OCI-LY3 (cell line): ENCODE data around the gene PNPLA3.

Source experiments
- H2AFZ ChIP-seq: fragments of 200-600, 300-600 bp; shearing (Covaris generic); 2 replicates; pipeline ENCODE4 v1.6.0; 2014; ENCODE audit warnings: antibody characterized with exemption, low read depth, low read length
- H3K27ac ChIP-seq: fragments of 200-600, 300-600 bp; sonication (generic); 2 replicates; pipeline ENCODE4 v1.5.1; 2014; ENCODE audit warnings: mild to moderate bottlenecking, low read length, moderate library complexity, mixed read lengths
- H3K27me3 ChIP-seq: fragments of 200-600, 300-600 bp; sonication (generic); 2 replicates; pipeline ENCODE4 v1.6.1; 2014; ENCODE audit warnings: low read depth, low read length, mixed read lengths
- H3K36me3 ChIP-seq: fragments of 200-600, 300-600 bp; sonication (generic); replicated peaks from 2 replicates; pipeline ENCODE3; 2014; ENCODE audit warnings: low read depth, low read length, mixed read lengths
- H3K4me1 ChIP-seq: fragments of 300-600, 200-600 bp; sonication (generic); 2 replicates; pipeline ENCODE4 v1.6.1; 2014; ENCODE audit warnings: low read length, mixed read lengths
- H3K4me2 ChIP-seq: fragments of 200-600, 300-600 bp; sonication (generic); 2 replicates; pipeline ENCODE4 v1.6.1; 2014; ENCODE audit warnings: low read length, mixed read lengths
- H3K4me3 ChIP-seq: fragments of 300-600, 200-600 bp; sonication (generic); 2 replicates; pipeline ENCODE4 v1.5.1; 2014; ENCODE audit warnings: antibody characterized with exemption, mild to moderate bottlenecking, low read length, moderate library complexity
- H3K79me2 ChIP-seq: fragments of 300-600, 200-600 bp; shearing (Covaris generic); 2 replicates; pipeline ENCODE4 v1.6.1; 2014; ENCODE audit warnings: mild to moderate bottlenecking, low read length, mixed read lengths
- H3K9ac ChIP-seq: fragments of 300-600, 200-600 bp; shearing (Covaris generic); 2 replicates; pipeline ENCODE4 v1.6.0; 2014; ENCODE audit warnings: mild to moderate bottlenecking, low read length, moderate library complexity
- H3K9me3 ChIP-seq: fragments of 200-600, 300-600 bp; shearing (Covaris generic); 2 replicates; pipeline ENCODE4 v1.6.1; 2014; ENCODE audit warnings: low read length, mixed read lengths; ENCODE audit not compliant: insufficient read depth
- H4K20me1 ChIP-seq: fragments of 200-600, 300-600 bp; sonication (generic); 2 replicates; pipeline ENCODE4 v1.6.1; 2016; ENCODE audit warnings: low read length, mixed read lengths; ENCODE audit not compliant: insufficient read depth
- EZH2phosphoT487 ChIP-seq: fragments of 200-600 bp; shearing (Covaris generic); IDR thresholded peaks from 2 replicates; pipeline ENCODE4 v1.6.1; 2018; ENCODE audit warnings: antibody characterized with exemption, mixed run types, low read depth
- TF ChIP-seq, protein P1 (sequence below): fragments of 200-600, 300-600 bp; sonication (generic); IDR thresholded peaks from 2 replicates; pipeline ENCODE4 v1.5.1; 2014; ENCODE audit warnings: antibody characterized with exemption, low read length, low read depth

The PNPLA3 gene

DNA sequence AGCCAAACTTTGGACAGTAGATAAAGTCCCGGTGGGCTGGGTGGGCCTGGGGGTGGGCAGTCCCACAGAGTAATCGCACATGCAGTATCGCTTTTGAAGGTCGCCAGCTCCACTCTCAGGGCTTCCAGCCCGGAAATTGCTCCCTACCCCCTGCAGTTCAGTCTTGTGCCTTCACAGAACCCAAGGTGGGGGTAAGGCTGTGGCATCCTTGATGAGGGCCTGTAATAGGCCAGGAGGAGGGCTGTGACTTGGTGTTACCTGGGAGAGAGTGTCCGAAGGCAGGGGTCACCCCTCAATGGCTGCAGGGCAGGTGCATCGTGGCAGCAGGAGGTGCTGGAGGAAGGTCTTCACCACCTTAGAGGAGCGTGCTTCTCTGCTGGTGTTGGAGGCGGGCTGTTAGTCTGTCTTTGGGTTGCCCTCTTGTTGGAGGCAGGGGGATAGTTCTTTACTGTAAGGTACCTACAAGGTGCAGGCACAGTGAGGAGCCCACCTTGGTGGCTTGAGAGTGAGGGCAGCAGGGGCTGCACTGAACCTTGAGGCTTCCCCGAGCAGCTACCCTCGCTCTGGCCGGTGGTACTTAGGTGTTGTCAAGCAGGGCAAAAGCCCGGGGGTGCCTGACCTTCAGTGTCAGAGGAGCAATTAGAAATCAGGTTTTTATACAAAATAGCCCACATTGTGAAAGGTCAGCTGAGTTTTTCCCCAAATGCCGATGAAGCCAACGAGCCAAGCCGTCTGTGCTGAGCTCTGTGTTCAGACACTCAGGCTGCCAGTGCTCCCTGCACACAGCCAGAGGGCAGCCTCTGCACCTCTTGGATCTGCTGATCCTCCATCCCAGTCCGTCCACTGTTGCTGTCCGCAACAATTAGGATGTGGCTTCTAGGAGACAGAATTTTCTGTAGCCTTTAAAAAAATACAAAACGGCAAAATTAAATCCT, 53.5 kb downstream of the PNPLA3 start:
- Histone ChIP-seq H2AFZ (no peak overlapping the region), H3K36me3 (peaks cover 61% of the 10 kb centered on the region), H3K4me1 (no peaks in the 10 kb centered on the region), H3K27ac (no peak overlapping the region), H4K20me1 (no peaks in the 10 kb centered on the region), H3K4me3 (no peak overlapping the region), H3K9ac (no peak overlapping the region), H3K4me2 (no peak overlapping the region), H3K9me3 (no peaks in the 10 kb centered on the region), H3K27me3 (no peaks in the 10 kb centered on the region), H3K79me2 (no peaks in the 10 kb centered on the region)
- TF ChIP-seq, protein P1, sequence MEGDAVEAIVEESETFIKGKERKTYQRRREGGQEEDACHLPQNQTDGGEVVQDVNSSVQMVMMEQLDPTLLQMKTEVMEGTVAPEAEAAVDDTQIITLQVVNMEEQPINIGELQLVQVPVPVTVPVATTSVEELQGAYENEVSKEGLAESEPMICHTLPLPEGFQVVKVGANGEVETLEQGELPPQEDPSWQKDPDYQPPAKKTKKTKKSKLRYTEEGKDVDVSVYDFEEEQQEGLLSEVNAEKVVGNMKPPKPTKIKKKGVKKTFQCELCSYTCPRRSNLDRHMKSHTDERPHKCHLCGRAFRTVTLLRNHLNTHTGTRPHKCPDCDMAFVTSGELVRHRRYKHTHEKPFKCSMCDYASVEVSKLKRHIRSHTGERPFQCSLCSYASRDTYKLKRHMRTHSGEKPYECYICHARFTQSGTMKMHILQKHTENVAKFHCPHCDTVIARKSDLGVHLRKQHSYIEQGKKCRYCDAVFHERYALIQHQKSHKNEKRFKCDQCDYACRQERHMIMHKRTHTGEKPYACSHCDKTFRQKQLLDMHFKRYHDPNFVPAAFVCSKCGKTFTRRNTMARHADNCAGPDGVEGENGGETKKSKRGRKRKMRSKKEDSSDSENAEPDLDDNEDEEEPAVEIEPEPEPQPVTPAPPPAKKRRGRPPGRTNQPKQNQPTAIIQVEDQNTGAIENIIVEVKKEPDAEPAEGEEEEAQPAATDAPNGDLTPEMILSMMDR, result no peak

DNA sequence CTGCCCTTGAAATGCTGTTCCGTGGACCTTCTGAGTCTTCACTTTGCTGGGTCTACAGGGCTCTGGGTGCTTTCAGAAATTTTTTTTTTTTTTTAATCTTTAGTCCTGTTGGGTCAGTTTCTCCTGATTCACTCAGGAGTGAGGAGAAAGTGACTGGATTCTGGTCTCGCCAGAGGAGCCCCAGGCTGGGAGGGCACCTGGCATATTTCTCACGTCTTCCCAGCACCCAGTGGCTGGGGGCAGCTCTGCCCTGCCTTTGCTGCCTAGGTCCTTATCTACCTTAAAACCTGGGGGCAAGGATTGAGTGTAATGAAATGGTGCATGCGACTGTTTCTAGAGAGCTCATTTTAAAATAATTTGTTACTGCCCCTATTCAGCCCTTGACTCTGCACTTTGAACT, 55.0 kb downstream of the PNPLA3 start:
- H2AFZ ChIP-seq, result no peak overlapping the region
- no peaks in the 10 kb centered on the region for H3K27me3 ChIP-seq
- peaks cover 51% of the 10 kb centered on the region for H3K36me3 ChIP-seq
- no peaks in the 10 kb centered on the region for H3K79me2 ChIP-seq
- H4K20me1 ChIP-seq, result no peaks in the 10 kb centered on the region
- H3K9me3 ChIP-seq, result no peaks in the 10 kb centered on the region
- H3K27ac ChIP-seq, result no peak overlapping the region
- no peaks in the 10 kb centered on the region for H3K4me1 ChIP-seq
- H3K9ac ChIP-seq, result no peak overlapping the region
- H3K4me3 ChIP-seq, result no peak overlapping the region
- TF ChIP-seq, protein P1, result no peak
- TF ChIP-seq EZH2phosphoT487, result no peak
- no peak overlapping the region for H3K4me2 ChIP-seq

DNA sequence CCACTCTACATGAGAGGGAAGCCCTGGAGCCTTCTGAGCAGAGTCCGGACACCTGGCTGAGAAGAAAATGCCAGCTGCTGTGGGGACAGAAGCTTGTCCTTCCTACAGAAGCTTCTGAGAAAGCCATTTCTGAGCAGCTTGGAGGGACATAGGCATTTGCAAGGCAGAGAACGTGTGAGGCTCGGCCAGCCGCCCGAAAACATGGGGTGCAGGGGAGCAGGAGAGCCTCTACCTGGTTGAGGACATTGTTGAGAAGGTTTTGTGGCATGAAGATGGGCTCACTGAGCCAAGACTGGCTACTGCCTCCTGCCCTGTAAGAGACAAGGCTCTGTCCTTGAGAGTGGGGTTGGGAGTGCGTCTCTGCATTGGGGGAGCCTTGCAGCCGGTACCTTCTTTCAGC, 57.0 kb downstream of the PNPLA3 start:
- H3K4me2 ChIP-seq, result no peak overlapping the region
- no peaks in the 10 kb centered on the region for H3K79me2 ChIP-seq
- TF ChIP-seq, protein P1, result no peak
- TF ChIP-seq EZH2phosphoT487, result no peak
- no peak overlapping the region for H3K27ac ChIP-seq
- H3K4me1 ChIP-seq, result no peaks in the 10 kb centered on the region
- H3K27me3 ChIP-seq, result no peaks in the 10 kb centered on the region
- no peaks in the 10 kb centered on the region for H3K9me3 ChIP-seq
- no peak overlapping the region for H3K4me3 ChIP-seq
- peaks cover 49% of the 10 kb centered on the region for H3K36me3 ChIP-seq
- H4K20me1 ChIP-seq, result no peaks in the 10 kb centered on the region
- no peak overlapping the region for H3K9ac ChIP-seq
- H2AFZ ChIP-seq, result no peak overlapping the region

DNA sequence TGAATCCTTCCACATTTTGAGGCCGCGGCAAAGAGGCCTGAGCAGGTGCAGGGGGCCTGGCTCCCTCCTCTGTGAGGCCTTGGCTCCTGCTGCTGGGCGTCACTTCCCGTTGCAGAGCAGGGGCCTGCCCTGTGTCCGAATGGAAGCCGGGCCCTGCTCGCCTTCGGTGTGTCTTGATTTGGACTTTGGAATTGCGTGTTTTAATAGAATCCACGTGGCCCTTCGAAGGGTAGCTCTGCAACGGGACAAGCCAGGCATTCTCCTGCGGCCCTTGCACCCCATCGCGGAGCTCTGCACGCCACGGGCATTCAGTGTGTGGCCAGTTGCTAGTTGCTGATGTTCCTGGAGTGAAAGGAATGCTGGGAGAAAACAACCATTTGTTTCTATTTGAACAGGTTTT, 57.4 kb downstream of the PNPLA3 start:
- no peaks in the 10 kb centered on the region for H4K20me1 ChIP-seq
- H3K9ac ChIP-seq, result no peak overlapping the region
- H2AFZ ChIP-seq, result no peak overlapping the region
- no peaks in the 10 kb centered on the region for H3K9me3 ChIP-seq
- H3K36me3 ChIP-seq, result peaks cover 46% of the 10 kb centered on the region
- H3K4me3 ChIP-seq, result no peak overlapping the region
- no peaks in the 10 kb centered on the region for H3K4me1 ChIP-seq
- TF ChIP-seq, protein P1, result no peak
- TF ChIP-seq EZH2phosphoT487, result no peak
- no peaks in the 10 kb centered on the region for H3K27me3 ChIP-seq
- H3K79me2 ChIP-seq, result no peaks in the 10 kb centered on the region
- no peak overlapping the region for H3K27ac ChIP-seq
- no peak overlapping the region for H3K4me2 ChIP-seq
